MM.1S (cell line): Measurements from ENCODE around the gene BMPR1A.

Source experiments
- CTCF ChIP-seq: fragments of 300-600 bp; sonication (generic); IDR thresholded peaks from 2 replicates; pipeline ENCODE4 v1.5.1; 2016; ENCODE audit warnings: antibody characterized with exemption, low read length, mixed read lengths
- EZH2 ChIP-seq: fragments of 300-600 bp; sonication (generic); optimal IDR thresholded peaks from 2 replicates; pipeline ENCODE3; 2017; ENCODE audit warnings: low read depth, mild to moderate bottlenecking, antibody characterized with exemption, low read length, mixed read lengths

- TF ChIP-seq EZH2 (no peak), CTCF (no peak)
These were observed 197.6 kb downstream of the BMPR1A start for GRCh38 chr10:86953747-86954680.
